Astrocyte of the spinal cord (primary cell): ENCODE data around the gene BRIP1.

Experiments
- DNase-seq: peaks from one replicate; pipeline ENCODE4 v3.0.0; 2011; ENCODE audit warnings: low read depth, low spot score
- H3K4me3 ChIP-seq: 2 replicates; pipeline ENCODE4 v1.5.1; 2011; ENCODE audit warnings: low read depth, mild to moderate bottlenecking, low read length, moderate library complexity
- CTCF ChIP-seq: IDR thresholded peaks from 2 replicates; pipeline ENCODE4 v1.5.1; 2012; ENCODE audit warnings: low read depth, mild to moderate bottlenecking, low read length, inconsistent platforms
- in situ Hi-C: cut with HindIII; loops from 2 replicates; pipeline ENCODE4 v1.10.0; 2017; ENCODE audit warnings: low sequenced_read_pairs

The BRIP1 gene

GRCh38 chr17:61749823-61750404, 113.4 kb downstream of the BRIP1 start:
- no peak overlapping the region for H3K4me3 ChIP-seq
- in situ Hi-C loops, result no loop called here
- no peak for TF ChIP-seq CTCF
- DNase-seq, result no peak

GRCh38 chr17:61746248-61746985, 116.9 kb downstream of the BRIP1 start:
- DNase-seq, result no peak
- no peak overlapping the region for H3K4me3 ChIP-seq
- no peak for TF ChIP-seq CTCF
- in situ Hi-C loops, result no loop called here

GRCh38 chr17:61744804-61745203, 118.5 kb downstream of the BRIP1 start:
- DNase-seq, result no peak
- TF ChIP-seq CTCF, result no peak
- in situ Hi-C loops, result no loop called here
- no peak overlapping the region for H3K4me3 ChIP-seq

GRCh38 chr17:61744252-61744651, 119.1 kb downstream of the BRIP1 start:
- no peak for TF ChIP-seq CTCF
- no peak for DNase-seq
- H3K4me3 ChIP-seq, result no peak overlapping the region
- in situ Hi-C loops, result no loop called here

GRCh38 chr17:61743766-61744165, 119.6 kb downstream of the BRIP1 start:
- in situ Hi-C loops, result no loop called here
- no peak for DNase-seq
- no peak for TF ChIP-seq CTCF
- no peak overlapping the region for H3K4me3 ChIP-seq

- no peak for DNase-seq
- no peak overlapping the region for H3K4me3 ChIP-seq
- TF ChIP-seq CTCF, result no peak
- in situ Hi-C loops, result no loop called here
Measured at GRCh38 chr17:61739002-61739401, 124.3 kb downstream of the BRIP1 start.
